CD4-positive, alpha-beta T cell (primary cell): ENCODE results near the gene HABP4. TPM values are rescaled to one million over a fixed set of nuclear protein-coding genes. Genes with fewer than 3 reads are reported as not detected.

ENCODE experiments used
- ATAC-seq: fragments of 200-7000 bp; cut with Tn5 transposase; one replicate; pipeline ENCODE4 v1.10.0; 2022; ENCODE audit warnings: mild to moderate bottlenecking; ENCODE audit not compliant: poor library complexity
- CTCF ChIA-PET: fragments of 350-600 bp; sonication (Branson Sonifier 250); formaldehyde crosslinking; loops from one replicate; lab custom pipeline; 2021; ENCODE audit warnings: antibody characterized with exemption, inconsistent platforms; lab: Charles Lee
- POLR2A ChIA-PET: fragments of 350-600 bp; sonication (Branson Sonifier 250); formaldehyde crosslinking; loops from one replicate; lab custom pipeline; 2021; ENCODE audit warnings: antibody characterized with exemption, inconsistent platforms; lab: Charles Lee
- DNase-seq, 14 experiments: peaks; one replicate each; pipeline ENCODE4 v3.0.0-alpha.2; 2013 to 2020; ENCODE audit warnings: mixed read lengths in 2 of 14
- H3K27ac ChIP-seq, 2 donors: one replicate each; pipeline versions ENCODE4 v1.5.1 to v1.7.0; 2013; ENCODE audit warnings: low read length in 2 of 2, low read depth in 1 of 2, mild to moderate bottlenecking in 1 of 2
- H3K27me3 ChIP-seq, 2 experiments: 1 replicate in 1 of 2; 2 replicates in 1 of 2; pipeline versions ENCODE4 v1.6.1 to v1.7.0; 2013; ENCODE audit warnings: low read length in 2 of 2, control low read depth in 1 of 2, mild to moderate bottlenecking in 1 of 2, moderate library complexity in 1 of 2; ENCODE audit not compliant: insufficient read depth in 2 of 2, control insufficient read depth in 1 of 2
- H3K36me3 ChIP-seq: one replicate; pipeline ENCODE4 v1.6.1; 2013; ENCODE audit warnings: low read length, control low read depth; ENCODE audit not compliant: insufficient read depth
- H3K4me1 ChIP-seq: one replicate; pipeline ENCODE4 v1.6.1; 2013; ENCODE audit warnings: low read length, control low read depth; ENCODE audit not compliant: insufficient read depth
- H3K4me3 ChIP-seq: one replicate; pipeline ENCODE4 v1.5.1; 2013; ENCODE audit warnings: mild to moderate bottlenecking, low read length, moderate library complexity
- H3K9me3 ChIP-seq, 2 experiments: 1 replicate in 1 of 2; 2 replicates in 1 of 2; pipeline versions ENCODE4 v1.6.1 to v1.7.0; 2013; ENCODE audit warnings: low read length in 2 of 2, mild to moderate bottlenecking in 2 of 2, control low read depth in 1 of 2, moderate library complexity in 1 of 2; ENCODE audit not compliant: control insufficient read depth in 1 of 2, insufficient read depth in 1 of 2
- H3K27ac Mint-ChIP-seq: one replicate; pipeline ENCODE4 v1.8.0; 2020; ENCODE audit warnings: mixed read lengths
- H3K27me3 Mint-ChIP-seq: one replicate; pipeline ENCODE4 v1.8.0; 2021; ENCODE audit warnings: mixed read lengths
- H3K36me3 Mint-ChIP-seq: one replicate; pipeline ENCODE4 v1.8.0; 2021; ENCODE audit warnings: low read depth, mixed read lengths
- H3K4me1 Mint-ChIP-seq: one replicate; pipeline ENCODE4 v1.8.0; 2021; ENCODE audit warnings: low read depth, mixed read lengths
- H3K4me3 Mint-ChIP-seq: one replicate; pipeline ENCODE4 v1.8.0; 2020; ENCODE audit warnings: mild to moderate bottlenecking, mixed read lengths
- H3K9me3 Mint-ChIP-seq: one replicate; pipeline ENCODE4 v1.8.0; 2020; ENCODE audit warnings: mixed read lengths
- intact Hi-C, 2 experiments: fragments of 100-400 bp; cut with DNase I in 1 of 2; cut with micrococcal nuclease in 1 of 2; formaldehyde crosslinking; loops; one replicate each; pipeline versions ENCODE4 v1.15.1 to v1.9.0; 2023 to 2025; cut with DNase I, micrococcal nuclease
- total RNA-seq, 174 experiments: library from RNA in 2 of 174; stranded (reverse) in 2 of 174; gene quantifications; one replicate each; pipeline ENCODE4 v1.2.3 and lab custom pipeline; 2021 to 2026
- TF ChIP-seq, protein P1 (sequence below): fragments of 200-600 bp; IDR thresholded peaks from one replicate; pipeline ENCODE4 v1.8.0; 2022; ENCODE audit warnings: antibody characterized with exemption, mild to moderate bottlenecking

HABP4 gene
- total RNA-seq, 2 experiments from 2014 or later = 29.7 to 31.7 TPM

DNA sequence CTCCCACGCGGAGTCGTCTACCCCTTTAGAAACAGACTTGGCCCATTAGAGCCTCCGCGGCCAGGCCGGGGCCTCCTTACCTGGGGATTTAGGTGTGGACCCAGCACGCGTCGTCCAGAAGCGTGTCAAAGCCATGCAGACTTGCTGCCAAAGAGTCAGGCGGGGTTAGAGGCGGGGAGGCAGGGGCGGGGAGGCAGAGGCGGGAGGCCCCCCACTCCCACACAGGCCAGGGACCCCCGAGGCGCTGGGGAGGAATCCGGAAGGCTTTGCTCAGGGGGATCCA, 47.1 kb downstream of the HABP4 start:
- POLR2A ChIA-PET = no interaction called here

DNA sequence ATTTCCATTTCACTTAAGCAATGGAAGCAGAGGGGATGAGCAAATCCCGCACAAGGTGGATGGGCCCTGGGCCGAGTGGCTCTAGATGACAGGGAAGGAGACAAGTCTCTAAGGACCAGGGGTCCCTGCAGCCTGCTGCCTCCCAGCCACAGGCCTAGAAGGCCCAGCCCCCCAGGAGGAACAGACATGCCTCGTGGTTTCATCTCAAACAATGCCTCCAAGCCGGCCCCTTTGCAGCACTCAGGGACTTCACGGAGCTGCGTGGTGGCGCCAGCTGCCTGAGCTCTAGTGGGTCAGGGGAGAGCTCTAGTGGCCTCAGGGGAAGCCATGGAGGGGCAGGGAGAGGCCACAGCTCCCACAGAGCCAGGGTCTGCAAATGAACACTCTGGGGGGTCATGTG, 48.8 kb downstream of the HABP4 start:
- ChIA-PET POLR2A (no interaction called here), CTCF (no interaction called here)
- Mint-ChIP-seq H3K9me3 (no peaks in the 10 kb centered on the region), H3K4me3 (no peak overlapping the region), H3K36me3 (no peaks in the 10 kb centered on the region), H3K27ac (no peak overlapping the region), H3K27me3 (no peaks in the 10 kb centered on the region), H3K4me1 (no peaks in the 10 kb centered on the region)
- Histone ChIP-seq H3K4me3 (no peak overlapping the region), H3K36me3 (no peaks in the 10 kb centered on the region), H3K4me1 (no peaks in the 10 kb centered on the region), H3K27ac (no peak overlapping the region), H3K27me3 (no peaks in the 10 kb centered on the region), H3K9me3 (no peaks in the 10 kb centered on the region)
- TF ChIP-seq, protein P1, sequence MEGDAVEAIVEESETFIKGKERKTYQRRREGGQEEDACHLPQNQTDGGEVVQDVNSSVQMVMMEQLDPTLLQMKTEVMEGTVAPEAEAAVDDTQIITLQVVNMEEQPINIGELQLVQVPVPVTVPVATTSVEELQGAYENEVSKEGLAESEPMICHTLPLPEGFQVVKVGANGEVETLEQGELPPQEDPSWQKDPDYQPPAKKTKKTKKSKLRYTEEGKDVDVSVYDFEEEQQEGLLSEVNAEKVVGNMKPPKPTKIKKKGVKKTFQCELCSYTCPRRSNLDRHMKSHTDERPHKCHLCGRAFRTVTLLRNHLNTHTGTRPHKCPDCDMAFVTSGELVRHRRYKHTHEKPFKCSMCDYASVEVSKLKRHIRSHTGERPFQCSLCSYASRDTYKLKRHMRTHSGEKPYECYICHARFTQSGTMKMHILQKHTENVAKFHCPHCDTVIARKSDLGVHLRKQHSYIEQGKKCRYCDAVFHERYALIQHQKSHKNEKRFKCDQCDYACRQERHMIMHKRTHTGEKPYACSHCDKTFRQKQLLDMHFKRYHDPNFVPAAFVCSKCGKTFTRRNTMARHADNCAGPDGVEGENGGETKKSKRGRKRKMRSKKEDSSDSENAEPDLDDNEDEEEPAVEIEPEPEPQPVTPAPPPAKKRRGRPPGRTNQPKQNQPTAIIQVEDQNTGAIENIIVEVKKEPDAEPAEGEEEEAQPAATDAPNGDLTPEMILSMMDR = no peak
- DNase-seq (no peak), ATAC-seq (no peak)
- intact Hi-C loops = no loop called here

More for the DNA sequence above, 47.1 kb downstream of the HABP4 start:
- H3K27me3 ChIP-seq = no peaks in the 10 kb centered on the region
- no peaks in the 10 kb centered on the region for H3K9me3 ChIP-seq
- CTCF ChIA-PET = no interaction called here
- no peaks in the 10 kb centered on the region for H3K36me3 Mint-ChIP-seq
- peaks cover 1% of the 10 kb centered on the region for H3K36me3 ChIP-seq
- no peak overlapping the region for H3K4me3 ChIP-seq
- H3K4me1 Mint-ChIP-seq = no peaks in the 10 kb centered on the region
- TF ChIP-seq, protein P1 = no peak
- no peak overlapping the region for H3K27ac Mint-ChIP-seq
- DNase-seq = no peak
- H3K4me1 ChIP-seq = no peaks in the 10 kb centered on the region
- no peak for ATAC-seq
- H3K27ac ChIP-seq = no peak overlapping the region
- H3K9me3 Mint-ChIP-seq = no peaks in the 10 kb centered on the region
- no peaks in the 10 kb centered on the region for H3K27me3 Mint-ChIP-seq
- no peak overlapping the region for H3K4me3 Mint-ChIP-seq
- intact Hi-C loops = no loop called here

DNA sequence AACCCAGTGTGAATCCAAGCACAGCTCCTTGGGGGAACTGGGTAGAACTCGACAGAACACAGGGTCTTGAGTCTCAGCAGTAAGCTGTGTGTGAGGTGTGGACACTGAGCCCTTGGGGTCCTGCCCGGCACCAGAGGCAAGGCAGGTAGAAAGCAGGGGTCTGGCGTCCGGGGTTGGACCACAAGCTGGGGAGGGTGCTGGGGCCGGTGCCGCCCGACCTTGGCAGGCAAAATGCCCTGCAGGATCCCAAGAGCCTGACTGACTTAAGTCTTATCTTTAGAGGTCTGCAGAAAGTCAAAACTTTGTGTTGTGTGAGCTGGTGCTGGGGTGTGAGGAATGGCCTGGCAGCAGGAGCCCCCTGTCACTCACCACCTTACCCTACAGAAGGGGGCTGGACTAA, 49.3 kb downstream of the HABP4 start:
- no peaks in the 10 kb centered on the region for H3K9me3 Mint-ChIP-seq
- CTCF ChIA-PET = no interaction called here
- H3K4me3 ChIP-seq = no peak overlapping the region
- no peak overlapping the region for H3K27ac ChIP-seq
- intact Hi-C loops = no loop called here
- H3K36me3 Mint-ChIP-seq = no peaks in the 10 kb centered on the region
- H3K4me1 ChIP-seq = no peaks in the 10 kb centered on the region
- no peaks in the 10 kb centered on the region for H3K4me1 Mint-ChIP-seq
- H3K9me3 ChIP-seq = no peaks in the 10 kb centered on the region
- H3K4me3 Mint-ChIP-seq = no peak overlapping the region
- POLR2A ChIA-PET = no interaction called here
- H3K27me3 Mint-ChIP-seq = no peaks in the 10 kb centered on the region
- DNase-seq = no peak
- H3K27me3 ChIP-seq = no peaks in the 10 kb centered on the region
- TF ChIP-seq, protein P1 = no peak
- H3K36me3 ChIP-seq = no peaks in the 10 kb centered on the region
- no peak overlapping the region for H3K27ac Mint-ChIP-seq
- no peak for ATAC-seq
